ENCODE data around the gene NAV2. TPM values are rescaled to one million over a fixed set of nuclear protein-coding genes. Genes with fewer than 3 reads are reported as not detected.
"Not testable (repeated sequence)": the region's sequence is repeated elsewhere in the genome, so short reads cannot be mapped to it uniquely, and the experiment has no call there.

Gene NAV2
- total RNA-seq, 2 experiments from 2014 or later = 0.23 to 0.36 TPM

- TF ChIP-seq CTCF (IDR thresholded peaks at IDR 0.05) = no peak
- intact Hi-C loops (cut with micrococcal nuclease) = no loop called here
- POLR2A ChIA-PET = no interaction called here
Observed at GRCh38 chr11:19959210-19959609, 246.6 kb downstream of the NAV2 start.

GRCh38 chr11:19959648-19960059 is 247.0 kb downstream of the NAV2 start:
- no peak for TF ChIP-seq CTCF (IDR thresholded peaks at IDR 0.05)
- ChIA-PET CTCF (interaction anchor here (0.7 kb wide), 1 partner anchor 21 kb away, joined by 3 read pairs; no protein-coding TSS in a partner anchor), POLR2A (no interaction called here)
- no peaks in the 10 kb centered on the region for H3K36me3 Mint-ChIP-seq (ENCODE audit: low read depth)
- no peak overlapping the region for H3K4me3 Mint-ChIP-seq
- DNase-seq = no peak
- ATAC-seq = no peak
- H3K9me3 Mint-ChIP-seq = no peaks in the 10 kb centered on the region
- peaks cover 11% of the 10 kb centered on the region for H3K4me1 Mint-ChIP-seq (ENCODE audit: low read depth)
- no peak overlapping the region for H3K27ac Mint-ChIP-seq
- intact Hi-C loops (cut with micrococcal nuclease) = no loop called here
- peaks cover 11% of the 10 kb centered on the region for H3K27me3 Mint-ChIP-seq

More at GRCh38 chr11:19959210-19959609, 246.6 kb downstream of the NAV2 start:
- no peak for DNase-seq
- H3K27ac Mint-ChIP-seq = no peak overlapping the region
- CTCF ChIA-PET = no interaction called here
- ATAC-seq = no peak
- H3K4me3 Mint-ChIP-seq = no peak overlapping the region
- no peaks in the 10 kb centered on the region for H3K36me3 Mint-ChIP-seq (ENCODE audit: low read depth)
- peaks cover 11% of the 10 kb centered on the region for H3K4me1 Mint-ChIP-seq (ENCODE audit: low read depth)
- H3K27me3 Mint-ChIP-seq = peaks cover 13% of the 10 kb centered on the region
- no peaks in the 10 kb centered on the region for H3K9me3 Mint-ChIP-seq

GRCh38 chr11:19960410-19960809 is 247.8 kb downstream of the NAV2 start:
- H3K36me3 Mint-ChIP-seq (ENCODE audit: low read depth); intact Hi-C loops (cut with micrococcal nuclease): not testable (repeated sequence)
- H3K4me1 Mint-ChIP-seq (ENCODE audit: low read depth) = peaks cover 11% of the 10 kb centered on the region

GRCh38 chr11:19961225-19961624 is 248.6 kb downstream of the NAV2 start:
- H3K36me3 Mint-ChIP-seq (ENCODE audit: low read depth) = no peaks in the 10 kb centered on the region
- ATAC-seq = no peak
- CTCF ChIA-PET = no interaction called here

More at GRCh38 chr11:19960410-19960809, 247.8 kb downstream of the NAV2 start:
- H3K4me3 Mint-ChIP-seq, POLR2A ChIA-PET, H3K27ac Mint-ChIP-seq, ATAC-seq, DNase-seq, H3K9me3 Mint-ChIP-seq: not testable (repeated sequence)
- peaks cover 14% of the 10 kb centered on the region for H3K27me3 Mint-ChIP-seq
- CTCF ChIA-PET = interaction anchor here (0.7 kb wide), 1 partner anchor 21 kb away, joined by 3 read pairs; no protein-coding TSS in a partner anchor

GRCh38 chr11:19962053-19962800 is 249.6 kb downstream of the NAV2 start:
- H3K27ac Mint-ChIP-seq = no peak overlapping the region
- TF ChIP-seq CTCF (IDR thresholded peaks at IDR 0.05) = no peak

More at GRCh38 chr11:19961225-19961624, 248.6 kb downstream of the NAV2 start:
- Mint-ChIP-seq H3K27me3 (peaks cover 12% of the 10 kb centered on the region), H3K4me1 (ENCODE audit: low read depth) (peaks cover 11% of the 10 kb centered on the region), H3K4me3 (no peak overlapping the region), H3K9me3 (no peaks in the 10 kb centered on the region), H3K27ac (no peak overlapping the region)
- intact Hi-C loops (cut with micrococcal nuclease) = no loop called here
- POLR2A ChIA-PET = no interaction called here
- TF ChIP-seq CTCF (IDR thresholded peaks at IDR 0.05) = no peak
- DNase-seq = no peak

More at GRCh38 chr11:19962053-19962800, 249.6 kb downstream of the NAV2 start:
- no peaks in the 10 kb centered on the region for H3K36me3 Mint-ChIP-seq (ENCODE audit: low read depth)
- no peak overlapping the region for H3K4me3 Mint-ChIP-seq
- intact Hi-C loops (cut with micrococcal nuclease) = no loop called here
- no peak for ATAC-seq
- POLR2A ChIA-PET = interaction anchor here (1.0 kb wide), 1 partner anchor 25 kb away, joined by 3 read pairs; no protein-coding TSS in a partner anchor
- H3K9me3 Mint-ChIP-seq = no peaks in the 10 kb centered on the region
- CTCF ChIA-PET = interaction anchor here (0.7 to 2.2 kb wide), 5 partner anchors 10 to 166 kb away, joined by 3 to 9 read pairs (median 3); no protein-coding TSS in a partner anchor
- peaks cover 11% of the 10 kb centered on the region for H3K4me1 Mint-ChIP-seq (ENCODE audit: low read depth)
- DNase-seq = no peak
- H3K27me3 Mint-ChIP-seq = peaks cover 10% of the 10 kb centered on the region
